A549 (cell line): ENCODE measurements around the gene PRKN. TPM values are rescaled to one million over a fixed set of nuclear protein-coding genes. Genes with fewer than 3 reads are reported as not detected.

ENCODE experiments used
- ATAC-seq, 2 experiments: fragments of 200-7000 bp in 1 of 2; fragments of >200 bp in 1 of 2; cut with Nextera tagmentation in 1 of 2; cut with Tn5 transposase in 1 of 2; 3 replicates each; pipeline versions ENCODE4 v1.8.0 to v1.9.1; 2018 to 2020; ENCODE audit warnings: mild to moderate bottlenecking in 1 of 2, moderate library complexity in 1 of 2
- CTCF ChIA-PET: fragments of 300-600 bp; sonication (Branson Sonifier 250); formaldehyde crosslinking; extraction: SDS; loops from one replicate; lab custom pipeline; 2021; ENCODE audit warnings: antibody characterized with exemption, inconsistent platforms; lab: Yijun Ruan, JAX
- POLR2A ChIA-PET: fragments of 350-600 bp; formaldehyde crosslinking; extraction: SDS; loops from one replicate; lab custom pipeline; 2021; ENCODE audit warnings: antibody characterized with exemption, inconsistent platforms; lab: Yijun Ruan, JAX
- DNase-seq, 2 experiments: peaks; one replicate each; pipeline versions ENCODE4 v3.0.0 to v3.0.0-alpha.2; 2011 to 2016; ENCODE audit warnings: low read depth in 1 of 2, low spot score in 1 of 2
- FAIRE-seq: peaks from 2 replicates; lab custom pipeline; 2011; peaks lifted over from hg19 to GRCh38; lab: Jason Lieb, UNC
- H3K27ac ChIP-seq, 2 experiments: fragments of >200 bp; sonication (Bioruptor Twin); formaldehyde crosslinking; 3 replicates each; pipeline ENCODE4 v1.5.1; 2016 to 2017
- H3K4me1 ChIP-seq: fragments of >200 bp; sonication (Bioruptor Twin); formaldehyde crosslinking; 3 replicates; pipeline ENCODE4 v1.6.1; 2016
- H3K4me2 ChIP-seq: fragments of >200 bp; sonication (Bioruptor Twin); formaldehyde crosslinking; 3 replicates; pipeline ENCODE4 v1.6.1; 2016
- H3K4me3 ChIP-seq: fragments of >200 bp; sonication (Bioruptor Twin); formaldehyde crosslinking; 3 replicates; pipeline ENCODE4 v1.5.1; 2016
- H3K9me3 ChIP-seq: fragments of >200 bp; sonication (Bioruptor Twin); formaldehyde crosslinking; 3 replicates; pipeline ENCODE4 v1.6.1; 2016
- BHLHE40 ChIP-seq: IDR thresholded peaks from 2 replicates; pipeline ENCODE4 v1.6.1; 2012; ENCODE audit warnings: low read depth, low read length, inconsistent platforms
- CTCF ChIP-seq: fragments of >200 bp; sonication (Bioruptor Twin); formaldehyde crosslinking; IDR thresholded peaks from 3 replicates; pipeline ENCODE4 v1.5.1; 2016
- EHMT2 ChIP-seq: fragments of 200-600 bp; sonication (generic); IDR thresholded peaks from 2 replicates; pipeline ENCODE4 v1.6.1; 2016; ENCODE audit warnings: antibody characterized with exemption, low read depth, mild to moderate bottlenecking, moderate library complexity
- ELK1 ChIP-seq: fragments of 150-350 bp; IDR thresholded peaks from 2 replicates; pipeline ENCODE4 v1.6.1; 2014; ENCODE audit warnings: low read depth, mild to moderate bottlenecking, low read length
- EP300 ChIP-seq, 2 experiments: fragments of >200 bp; sonication (Bioruptor Twin); formaldehyde crosslinking; IDR thresholded peaks; 2 replicates in 1 of 2; 3 replicates in 1 of 2; pipeline ENCODE4 v1.6.1; 2016 to 2017
- ESRRA ChIP-seq: fragments of 150-350 bp; IDR thresholded peaks from 2 replicates; pipeline ENCODE4 v1.6.1; 2014; ENCODE audit warnings: mild to moderate bottlenecking, low read length, borderline replicate concordance
- FOSL2 ChIP-seq, 2 experiments: fragments of 450-650 bp in 1 of 2; fragments of >200 bp in 1 of 2; sonication (Bioruptor Twin) in 1 of 2; formaldehyde crosslinking; IDR thresholded peaks; 2 replicates each; pipeline versions ENCODE4 v1.5.0 to v1.6.1; 2016 to 2020; ENCODE audit warnings: mild to moderate bottlenecking in 1 of 2, moderate library complexity in 1 of 2
- GATA3 ChIP-seq: IDR thresholded peaks from 2 replicates; pipeline ENCODE4 v1.6.1; 2012; ENCODE audit warnings: borderline replicate concordance
- HEYL ChIP-seq: fragments of 250-450 bp; sonication (Bioruptor Pico); IDR thresholded peaks from 2 replicates; pipeline ENCODE4 v1.8.0; 2021; ENCODE audit warnings: mild to moderate bottlenecking, moderate library complexity
- HMGXB4 ChIP-seq: fragments of 250-450 bp; sonication (Bioruptor Pico); IDR thresholded peaks from 2 replicates; pipeline ENCODE4 v1.5.0; 2021; ENCODE audit warnings: mild to moderate bottlenecking, moderate library complexity, borderline replicate concordance
- HOXA7 ChIP-seq: fragments of 250-450 bp; sonication (Bioruptor Pico); IDR thresholded peaks from 2 replicates; pipeline ENCODE4 v1.5.0; 2020; ENCODE audit warnings: mild to moderate bottlenecking, moderate library complexity
- HOXB5 ChIP-seq: fragments of 250-450 bp; sonication (Bioruptor Pico); IDR thresholded peaks from 2 replicates; pipeline ENCODE4 v1.5.0; 2020; ENCODE audit warnings: mild to moderate bottlenecking, moderate library complexity
- KDM5A ChIP-seq: fragments of 200-600 bp; sonication (generic); IDR thresholded peaks from 2 replicates; pipeline ENCODE4 v1.6.1; 2016; ENCODE audit warnings: antibody characterized with exemption, mild to moderate bottlenecking
- MAZ ChIP-seq: fragments of 150-350 bp; IDR thresholded peaks from 2 replicates; pipeline ENCODE4 v1.6.1; 2014; ENCODE audit warnings: antibody characterized with exemption, low read depth, low read length, borderline replicate concordance
- MYC ChIP-seq: IDR thresholded peaks from 2 replicates; pipeline ENCODE4 v1.6.1; 2012; ENCODE audit warnings: mild to moderate bottlenecking, inconsistent platforms, low read length, improper control_type of control experiment, borderline replicate concordance
- NFE2L2 ChIP-seq: fragments of 150-350 bp; conservative IDR thresholded peaks from 2 replicates; pipeline ENCODE4 v1.6.1; 2014; ENCODE audit warnings: low read length
- POLR2A ChIP-seq: IDR thresholded peaks from 2 replicates; pipeline ENCODE4 v1.6.1; 2012; ENCODE audit warnings: mild to moderate bottlenecking, low read length
- POLR2AphosphoS2 ChIP-seq: conservative IDR thresholded peaks from 2 replicates; pipeline ENCODE4 v1.6.1; 2012; ENCODE audit warnings: low read length, improper control_type of control experiment, inconsistent platforms
- RARB ChIP-seq: fragments of 250-450 bp; sonication (Bioruptor Pico); IDR thresholded peaks from 2 replicates; pipeline ENCODE4 v1.8.0; 2021; ENCODE audit warnings: mild to moderate bottlenecking, moderate library complexity
- RNF2 ChIP-seq: fragments of 200-600 bp; sonication (generic); IDR thresholded peaks from 2 replicates; pipeline ENCODE4 v1.6.1; 2016; ENCODE audit warnings: low read depth, mild to moderate bottlenecking, antibody characterized with exemption, moderate library complexity, borderline replicate concordance
- SMC3 ChIP-seq: fragments of >200 bp; sonication (Bioruptor Twin); formaldehyde crosslinking; IDR thresholded peaks from 3 replicates; pipeline ENCODE4 v1.6.1; 2018; ENCODE audit warnings: inconsistent platforms
- TP53 ChIP-seq: fragments of 250-450 bp; sonication (Bioruptor Pico); IDR thresholded peaks from 2 replicates; pipeline ENCODE4 v1.5.0; 2021; ENCODE audit warnings: mild to moderate bottlenecking, moderate library complexity
- ZFP36 ChIP-seq: fragments of 450-650 bp; IDR thresholded peaks from 2 replicates; pipeline ENCODE4 v1.6.1; 2014; ENCODE audit warnings: borderline replicate concordance; ENCODE audit not compliant: partially characterized antibody
- WGBS: methylation state at CpG from one replicate; pipeline ENCODE4 v1.1.6; 2017; ENCODE audit errors: missing lambda C conversion rate; 5-methylcytosine and 5-hydroxymethylcytosine counted together
- polyA plus RNA-seq, 4 experiments: library from polyadenylated mRNA; depleted of rRNA in 3 of 4; stranded (reverse); fragments of >200 nt; fragmentation: RNase III in 1 of 4; extraction: RNeasy Plus Mini Kit Qiagen cat#74134 plus additional on column Dnase treatment in 1 of 4; gene quantifications; 2 replicates in 3 of 4; 3 replicates in 1 of 4; pipeline ENCODE4 v1.2.3, GENCODE V29; 2011 to 2017
- TF ChIP-seq, protein P1 (sequence below): IDR thresholded peaks from 2 replicates; pipeline ENCODE4 v1.6.1; 2012

The PRKN gene
- polyA plus RNA-seq, 2 of the 4 experiments (the other 2 are of a cell fraction): 0.36 to 0.39 TPM

- TF ChIP-seq TP53: no peak
- TF ChIP-seq EHMT2: no peak
- TF ChIP-seq ELK1: no peak
- no peak for TF ChIP-seq HOXA7 (CRISPR knock-in tag)
- no peak for TF ChIP-seq KDM5A
- no peak for TF ChIP-seq MYC
- no peak for TF ChIP-seq MAZ
- TF ChIP-seq, protein P1, sequence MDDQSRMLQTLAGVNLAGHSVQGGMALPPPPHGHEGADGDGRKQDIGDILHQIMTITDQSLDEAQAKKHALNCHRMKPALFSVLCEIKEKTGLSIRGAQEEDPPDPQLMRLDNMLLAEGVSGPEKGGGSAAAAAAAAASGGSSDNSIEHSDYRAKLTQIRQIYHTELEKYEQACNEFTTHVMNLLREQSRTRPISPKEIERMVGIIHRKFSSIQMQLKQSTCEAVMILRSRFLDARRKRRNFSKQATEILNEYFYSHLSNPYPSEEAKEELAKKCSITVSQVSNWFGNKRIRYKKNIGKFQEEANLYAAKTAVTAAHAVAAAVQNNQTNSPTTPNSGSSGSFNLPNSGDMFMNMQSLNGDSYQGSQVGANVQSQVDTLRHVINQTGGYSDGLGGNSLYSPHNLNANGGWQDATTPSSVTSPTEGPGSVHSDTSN: no peak
- TF ChIP-seq HMGXB4 (CRISPR knock-in tag): no peak
- no peak for TF ChIP-seq ESRRA
- no peak for TF ChIP-seq GATA3
- Histone ChIP-seq H3K4me3 (no peak overlapping the region), H3K9me3 (no peaks in the 10 kb centered on the region), H3K27ac (no peak overlapping the region), H3K4me2 (no peak overlapping the region), H3K4me1 (no peaks in the 10 kb centered on the region)
- ATAC-seq (no peak), FAIRE-seq (no peak), DNase-seq (no peak)
- ChIA-PET POLR2A (no interaction called here), CTCF (interaction anchor here (0.6 kb wide), 1 partner anchor 74 kb away, joined by 3 read pairs; no protein-coding TSS in a partner anchor)
- WGBS: 58% methylated on average over 2 of the region's 2 CpGs
These were observed 61.3 kb downstream of the PRKN start for GRCh38 chr6:162666246-162666645.

GRCh38 chr6:162653808-162654207 lies 73.8 kb downstream of the PRKN start:
- CTCF ChIA-PET: no interaction called here
- WGBS: 39% methylated on average over 2 of the region's 2 CpGs
- no peak overlapping the region for H3K4me3 ChIP-seq
- TF ChIP-seq HOXB5 (no peak), RARB (no peak), POLR2AphosphoS2 (no peak), RNF2 (no peak), NFE2L2 (no peak), ZFP36 (no peak), HEYL (no peak), GATA3 (no peak), POLR2A (no peak), MYC (no peak), SMC3 (no peak), FOSL2 (IDR thresholded peaks at IDR 0.05) (no peak), FOSL2 (CRISPR knock-in tag; IDR thresholded peaks at IDR 0.05) (no peak), BHLHE40 (no peak)
- no peak for ATAC-seq
- H3K27ac ChIP-seq: no peak overlapping the region
- no peaks in the 10 kb centered on the region for H3K4me1 ChIP-seq
- FAIRE-seq: no peak
- POLR2A ChIA-PET: no interaction called here
- no peaks in the 10 kb centered on the region for H3K9me3 ChIP-seq
- no peak overlapping the region for H3K4me2 ChIP-seq
- DNase-seq: no peak

DNA sequence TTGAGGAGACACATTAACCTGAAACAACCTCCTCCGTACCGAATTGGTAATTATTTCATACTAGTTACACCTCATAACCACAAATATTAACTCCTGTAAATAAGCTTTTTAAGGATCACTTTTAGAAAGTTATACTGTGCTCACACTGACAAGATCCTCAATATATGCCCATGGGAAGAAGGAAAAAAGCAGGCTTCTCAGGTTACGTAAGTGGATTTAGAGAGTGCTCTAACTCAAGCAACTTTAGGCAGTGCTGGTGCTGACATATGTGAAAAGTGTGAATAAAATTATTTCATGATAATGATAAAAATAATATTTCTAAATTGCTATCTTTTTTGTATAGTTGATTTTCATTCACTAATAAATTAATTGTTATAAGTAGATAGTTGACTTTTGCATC lies 76.1 kb downstream of the PRKN start:
- ATAC-seq: no peak
- no peaks in the 10 kb centered on the region for H3K9me3 ChIP-seq

More for the DNA sequence above, 76.1 kb downstream of the PRKN start:
- CTCF ChIA-PET: no interaction called here
- Histone ChIP-seq H3K27ac (no peak overlapping the region), H3K4me2 (no peak overlapping the region), H3K4me3 (no peak overlapping the region), H3K4me1 (no peaks in the 10 kb centered on the region)
- FAIRE-seq (no peak), DNase-seq (no peak)
- no peak for TF ChIP-seq MAZ
- no peak for TF ChIP-seq CTCF
- TF ChIP-seq EP300 (IDR thresholded peaks at IDR 0.05): no peak
- WGBS: 58% methylated on average over 3 of the region's 3 CpGs
- POLR2A ChIA-PET: no interaction called here
